Activated naive CD4-positive, alpha-beta T cell (primary cell): ENCODE results near the gene DENND6A.
"Not testable (repeated sequence)": the region's sequence is repeated elsewhere in the genome, so short reads cannot be mapped to it uniquely, and the experiment has no call there.

Experiments
- DNase-seq, 4 experiments: peaks; one replicate each; lab custom pipeline; 2025; lab: John Stamatoyannopoulos, UW

Gene DENND6A

GRCh38 chr3:57694146-57694545 lies 1.3 kb upstream of the DENND6A start:
- no peak for DNase-seq

GRCh38 chr3:57692133-57692395 lies 813 bp downstream of the DENND6A start:
- not testable (repeated sequence) for DNase-seq

- DNase-seq: no peak
These were observed 1.3 kb downstream of the DENND6A start for GRCh38 chr3:57691411-57692132.

GRCh38 chr3:57689367-57690053 lies 3.4 kb downstream of the DENND6A start:
- no peak for DNase-seq

- no peak for DNase-seq
These were observed 4.6 kb downstream of the DENND6A start for GRCh38 chr3:57688291-57688690.

- no peak for DNase-seq
These were observed 9.6 kb downstream of the DENND6A start for GRCh38 chr3:57683286-57683685.

- DNase-seq: no peak
These were observed 10.6 kb downstream of the DENND6A start for GRCh38 chr3:57682284-57682683.

- DNase-seq: no peak
These were observed 11.2 kb downstream of the DENND6A start for GRCh38 chr3:57681691-57682090.

- no peak for DNase-seq
These were observed 12.8 kb downstream of the DENND6A start for GRCh38 chr3:57680046-57680445.

GRCh38 chr3:57675530-57675929 lies 17.3 kb downstream of the DENND6A start:
- DNase-seq: no peak

- DNase-seq: no peak
These were observed 19.7 kb downstream of the DENND6A start for GRCh38 chr3:57673156-57673555.

- no peak for DNase-seq
These were observed 22.3 kb downstream of the DENND6A start for GRCh38 chr3:57670543-57670942.

GRCh38 chr3:57661404-57661803 lies 31.5 kb downstream of the DENND6A start:
- DNase-seq: no peak

- no peak for DNase-seq
These were observed 33.0 kb downstream of the DENND6A start for GRCh38 chr3:57659806-57660439.

- DNase-seq: no peak
These were observed 33.7 kb downstream of the DENND6A start for GRCh38 chr3:57659004-57659673.

- no peak for DNase-seq
These were observed 34.3 kb downstream of the DENND6A start for GRCh38 chr3:57658536-57658935.

- DNase-seq: no peak
These were observed 37.1 kb downstream of the DENND6A start for GRCh38 chr3:57655727-57656126.

- DNase-seq: no peak
These were observed 38.6 kb downstream of the DENND6A start for GRCh38 chr3:57654267-57654666.

- DNase-seq: no peak
These were observed 40.7 kb downstream of the DENND6A start for GRCh38 chr3:57652203-57652602.

- DNase-seq: no peak
These were observed 45.5 kb downstream of the DENND6A start for GRCh38 chr3:57647292-57647940.

- DNase-seq: no peak
These were observed 46.2 kb downstream of the DENND6A start for GRCh38 chr3:57646723-57647122.

GRCh38 chr3:57644740-57645139 lies 48.1 kb downstream of the DENND6A start:
- DNase-seq: no peak
